ENCODE results near the gene POC1A.

Gene POC1A

DNA sequence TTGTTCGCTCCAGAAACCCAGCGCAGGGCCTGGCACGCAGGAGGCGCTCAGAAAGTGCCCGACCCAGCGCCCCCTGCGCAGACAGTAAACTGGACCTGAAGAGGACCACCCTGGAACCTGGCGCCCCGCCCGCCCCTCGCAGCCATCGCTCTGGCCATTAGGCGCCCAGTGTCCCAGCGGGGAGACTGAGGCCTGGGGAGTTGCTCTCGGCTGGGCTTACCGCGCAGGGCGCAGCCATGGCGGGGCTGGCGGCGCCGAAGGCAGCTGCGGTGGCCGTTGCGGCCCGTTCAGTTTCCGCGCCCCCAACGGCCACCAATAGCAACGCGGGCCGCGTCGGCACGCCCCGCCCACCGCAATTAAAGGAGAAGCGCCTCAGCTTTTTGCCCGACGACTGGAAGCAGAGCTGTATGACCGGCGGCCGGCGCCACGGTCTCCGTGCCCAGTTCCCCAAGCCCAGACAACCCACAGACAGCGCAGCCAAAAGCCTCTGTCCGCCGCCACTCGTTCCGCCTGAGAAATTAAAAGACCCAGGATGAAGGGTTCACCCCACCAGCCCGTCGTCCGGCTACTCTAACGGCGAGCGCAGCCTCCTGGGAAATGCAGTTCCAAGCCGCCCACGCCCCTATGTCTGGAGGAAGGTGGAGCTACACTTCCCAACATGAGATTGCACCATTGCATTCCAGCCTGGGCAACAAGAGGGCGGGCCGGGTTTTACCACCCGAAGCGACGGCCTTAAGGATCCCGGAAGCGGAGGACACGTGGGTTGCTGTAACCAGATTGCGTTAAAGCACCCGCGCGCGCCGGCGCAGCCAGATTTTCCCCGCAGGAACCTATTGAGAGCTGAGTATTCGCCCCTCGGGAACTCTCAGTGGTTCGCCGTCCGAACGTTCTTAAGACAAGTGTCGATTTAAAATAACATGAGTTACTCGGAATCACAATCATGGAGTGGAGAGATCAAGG lies at the start of gene POC1A:
TSS of gene POC1A (minus strand) at position 289 of the 960 bp plus-strand sequence. CDS start at position 238, 51 bp downstream.
- ATAC-seq = peak; percentile 94
- H3K4me1 Mint-ChIP-seq = peaks cover 20% of the 10 kb centered on the region
- H3K36me3 Mint-ChIP-seq (ENCODE audit: low read depth) = peaks cover under 1% of the 10 kb centered on the region
- peak within 1 kb of the TSS; percentile 91 for H3K4me3 Mint-ChIP-seq
- H3K27me3 Mint-ChIP-seq = no peaks in the 10 kb centered on the region
- H3K27ac Mint-ChIP-seq = peak within 1 kb of the TSS; percentile 95
- DNase-seq = peak; percentile 90
- no peaks in the 10 kb centered on the region for H3K9me3 Mint-ChIP-seq

- Mint-ChIP-seq H3K27me3 (no peaks in the 10 kb centered on the region), H3K9me3 (no peaks in the 10 kb centered on the region), H3K36me3 (ENCODE audit: low read depth) (peaks cover 74% of the 10 kb centered on the region), H3K4me3 (no peak overlapping the region), H3K27ac (peak overlapping the region; percentile 13), H3K4me1 (peaks cover 51% of the 10 kb centered on the region)
- DNase-seq (no peak), ATAC-seq (no peak)
Observed at GRCh38 chr3:52203701-52204100, 49.5 kb upstream of the POC1A start.

DNA sequence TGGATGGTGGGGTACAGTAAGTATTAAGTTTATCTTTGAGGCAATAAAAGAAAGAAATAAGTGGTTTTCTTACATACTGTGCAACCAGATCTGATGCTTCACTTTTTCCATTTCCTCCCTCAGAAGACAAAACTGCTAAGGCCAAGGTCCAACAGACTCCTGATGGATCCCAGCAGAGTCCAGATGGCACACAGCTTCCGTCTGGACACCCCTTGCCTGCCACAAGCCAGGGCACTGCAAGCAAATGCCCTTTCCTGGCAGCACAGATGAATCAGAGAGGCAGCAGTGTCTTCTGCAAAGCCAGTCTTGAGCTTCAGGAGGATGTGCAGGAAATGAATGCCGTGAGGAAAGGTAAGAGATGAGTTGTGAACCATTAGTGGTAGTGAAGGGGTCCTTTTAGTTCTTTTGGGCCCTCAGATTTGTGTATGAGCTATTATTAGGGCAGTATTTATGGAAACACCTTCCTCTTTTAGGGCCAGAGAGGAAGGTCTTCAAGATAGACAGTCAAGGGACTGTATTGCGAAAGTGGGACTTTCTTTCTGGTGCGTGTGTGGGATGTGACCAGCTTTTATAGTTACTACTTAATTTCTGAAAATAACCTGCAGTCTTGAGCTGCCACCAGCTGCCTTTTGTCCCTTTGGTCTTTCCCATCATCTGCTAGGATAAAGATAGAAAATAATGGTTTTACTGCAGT lies 48.3 kb upstream of the POC1A start:
- Mint-ChIP-seq H3K36me3 (ENCODE audit: low read depth) (peaks cover 64% of the 10 kb centered on the region), H3K4me1 (peaks cover 58% of the 10 kb centered on the region), H3K27me3 (no peaks in the 10 kb centered on the region), H3K9me3 (no peaks in the 10 kb centered on the region), H3K27ac (peak overlapping the region; percentile 37), H3K4me3 (no peak overlapping the region)
- ATAC-seq (no peak), DNase-seq (no peak)

GRCh38 chr3:52200981-52201679 lies 46.9 kb upstream of the POC1A start:
- peaks cover 55% of the 10 kb centered on the region for H3K36me3 Mint-ChIP-seq (ENCODE audit: low read depth)
- no peak for ATAC-seq
- H3K4me3 Mint-ChIP-seq = no peak overlapping the region
- H3K27ac Mint-ChIP-seq = peak overlapping the region; percentile 22
- no peaks in the 10 kb centered on the region for H3K27me3 Mint-ChIP-seq
- H3K4me1 Mint-ChIP-seq = peaks cover 70% of the 10 kb centered on the region
- DNase-seq = no peak
- H3K9me3 Mint-ChIP-seq = no peaks in the 10 kb centered on the region

DNA sequence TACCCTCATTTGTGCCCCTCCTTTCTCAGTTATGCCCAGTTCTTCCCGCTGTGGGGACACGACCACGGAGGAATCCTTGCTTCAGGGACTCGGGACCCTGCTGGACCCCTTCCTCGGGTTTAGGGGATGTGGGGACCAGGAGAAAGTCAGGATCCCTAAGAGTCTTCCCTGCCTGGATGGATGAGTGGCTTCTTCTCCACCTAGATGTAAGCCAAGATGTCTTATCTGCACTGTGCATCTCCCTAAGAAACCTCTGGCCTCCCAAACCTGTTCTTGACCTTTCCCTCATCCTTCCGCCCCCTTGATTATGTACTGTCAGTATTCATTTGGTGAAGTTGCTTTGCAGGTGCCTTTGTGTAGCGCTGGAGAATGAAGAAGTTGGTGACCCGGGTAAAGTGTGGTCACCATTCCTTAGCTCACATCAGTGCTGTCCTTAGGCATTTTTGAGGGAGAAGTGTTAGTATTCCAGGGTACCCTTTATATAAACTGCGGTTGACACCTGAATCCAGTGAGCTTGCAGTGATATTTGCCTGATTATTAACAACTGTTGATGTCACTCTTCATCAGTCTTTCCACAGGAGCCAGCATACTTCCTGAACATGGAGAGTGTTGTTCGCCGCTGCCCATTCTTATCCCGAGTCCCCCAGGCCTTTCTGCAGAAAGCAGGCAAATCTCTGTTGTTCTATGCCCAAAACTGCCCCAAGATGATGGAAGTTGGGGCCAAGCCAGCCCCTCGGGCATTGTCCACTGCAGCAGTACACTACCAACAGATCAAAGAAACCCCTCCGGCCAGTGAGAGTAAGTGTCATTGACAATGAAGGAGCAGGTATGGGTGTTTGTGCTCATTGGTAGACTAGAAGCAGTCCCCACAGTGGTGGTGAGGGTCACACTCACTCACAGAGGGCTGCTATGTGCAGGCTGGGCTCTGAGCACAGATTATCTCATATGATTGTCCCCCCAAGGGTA lies 44.7 kb upstream of the POC1A start:
- Mint-ChIP-seq H3K27ac (peak overlapping the region; percentile 89), H3K36me3 (ENCODE audit: low read depth) (peaks cover 36% of the 10 kb centered on the region), H3K27me3 (no peaks in the 10 kb centered on the region), H3K9me3 (no peaks in the 10 kb centered on the region), H3K4me3 (peak overlapping the region; percentile 94), H3K4me1 (peaks cover 62% of the 10 kb centered on the region)
- no peak for DNase-seq
- ATAC-seq = no peak

DNA sequence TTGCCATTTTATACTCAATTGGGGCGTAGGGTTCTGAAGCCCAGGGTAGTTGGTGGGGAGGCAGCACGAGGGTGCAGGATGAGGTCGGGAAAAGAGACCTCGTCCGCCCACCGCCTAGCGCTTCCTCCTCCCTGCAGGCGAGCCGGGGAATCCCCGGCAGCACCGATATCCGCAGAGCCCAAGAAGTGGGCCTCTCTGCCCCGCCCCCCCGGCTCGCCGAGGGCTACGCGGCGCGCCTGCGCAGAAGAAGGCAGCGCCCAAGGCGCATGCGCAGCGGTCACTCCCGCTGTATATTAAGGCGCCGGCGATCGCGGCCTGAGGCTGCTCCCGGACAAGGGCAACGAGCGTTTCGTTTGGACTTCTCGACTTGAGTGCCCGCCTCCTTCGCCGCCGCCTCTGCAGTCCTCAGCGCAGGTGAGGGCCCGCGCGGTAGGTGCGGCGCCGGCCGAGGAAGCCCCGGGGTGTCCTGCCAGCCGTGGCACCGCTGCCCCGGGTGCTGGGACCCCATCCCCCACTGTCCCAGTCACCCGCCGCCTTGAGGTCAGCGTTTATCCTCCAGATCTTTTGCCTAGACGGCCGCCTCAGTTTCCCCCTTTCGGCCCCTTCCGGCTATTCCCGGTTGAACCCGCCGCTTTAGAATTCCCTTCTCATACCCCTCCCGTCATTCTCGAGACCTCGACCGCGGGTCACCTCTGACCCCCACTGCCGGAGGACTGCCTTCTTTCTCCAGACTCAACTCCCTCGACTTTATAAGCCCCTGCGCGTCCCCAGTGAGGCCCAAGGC lies 43.8 kb upstream of the POC1A start, which contains the start of gene ALAS1:
TSS of gene ALAS1 (plus strand) at position 319 of the 784 bp plus-strand sequence. CDS start 1,082 bp downstream, outside the sequence.
- DNase-seq = peak; percentile 97
- peak within 1 kb of the TSS; percentile 89 for H3K27ac Mint-ChIP-seq
- H3K9me3 Mint-ChIP-seq = no peaks in the 10 kb centered on the region
- peak; percentile 95 for ATAC-seq
- peaks cover 62% of the 10 kb centered on the region for H3K4me1 Mint-ChIP-seq
- peak within 1 kb of the TSS; percentile 94 for H3K4me3 Mint-ChIP-seq
- H3K27me3 Mint-ChIP-seq = no peaks in the 10 kb centered on the region
- H3K36me3 Mint-ChIP-seq (ENCODE audit: low read depth) = peaks cover 30% of the 10 kb centered on the region

- H3K36me3 Mint-ChIP-seq (ENCODE audit: low read depth) = peaks cover 25% of the 10 kb centered on the region
- H3K9me3 Mint-ChIP-seq = no peaks in the 10 kb centered on the region
- H3K4me1 Mint-ChIP-seq = peaks cover 57% of the 10 kb centered on the region
- H3K27me3 Mint-ChIP-seq = no peaks in the 10 kb centered on the region
- no peak for DNase-seq
- H3K4me3 Mint-ChIP-seq = peak overlapping the region; percentile 94
- ATAC-seq = no peak
- peak overlapping the region; percentile 86 for H3K27ac Mint-ChIP-seq
Observed at GRCh38 chr3:52197499-52197841, 43.2 kb upstream of the POC1A start.

DNA sequence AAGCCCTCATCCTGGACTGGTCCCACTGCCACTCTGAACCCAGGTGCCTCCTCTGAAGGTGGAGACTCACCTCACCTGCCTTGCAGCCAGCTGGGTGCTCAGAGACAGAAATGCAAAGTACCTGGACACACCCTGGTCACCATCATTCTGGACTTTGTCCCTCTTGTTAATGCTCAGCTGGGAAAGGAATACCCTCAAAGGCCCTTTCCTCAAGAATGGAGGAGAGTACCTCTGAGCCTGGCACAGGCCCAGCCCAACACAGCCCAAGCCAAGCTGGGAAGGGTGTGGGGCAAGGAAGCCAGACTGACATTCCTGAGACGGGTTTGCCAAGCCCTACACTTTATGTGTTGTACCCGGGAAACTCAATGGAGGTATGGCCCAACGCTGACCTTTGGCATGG lies 42.8 kb upstream of the POC1A start:
- peaks cover 52% of the 10 kb centered on the region for H3K4me1 Mint-ChIP-seq
- no peak for ATAC-seq
- no peak overlapping the region for H3K4me3 Mint-ChIP-seq
- peaks cover 20% of the 10 kb centered on the region for H3K36me3 Mint-ChIP-seq (ENCODE audit: low read depth)
- H3K27ac Mint-ChIP-seq = peak overlapping the region; percentile 86
- H3K9me3 Mint-ChIP-seq = no peaks in the 10 kb centered on the region
- H3K27me3 Mint-ChIP-seq = no peaks in the 10 kb centered on the region
- DNase-seq = no peak

DNA sequence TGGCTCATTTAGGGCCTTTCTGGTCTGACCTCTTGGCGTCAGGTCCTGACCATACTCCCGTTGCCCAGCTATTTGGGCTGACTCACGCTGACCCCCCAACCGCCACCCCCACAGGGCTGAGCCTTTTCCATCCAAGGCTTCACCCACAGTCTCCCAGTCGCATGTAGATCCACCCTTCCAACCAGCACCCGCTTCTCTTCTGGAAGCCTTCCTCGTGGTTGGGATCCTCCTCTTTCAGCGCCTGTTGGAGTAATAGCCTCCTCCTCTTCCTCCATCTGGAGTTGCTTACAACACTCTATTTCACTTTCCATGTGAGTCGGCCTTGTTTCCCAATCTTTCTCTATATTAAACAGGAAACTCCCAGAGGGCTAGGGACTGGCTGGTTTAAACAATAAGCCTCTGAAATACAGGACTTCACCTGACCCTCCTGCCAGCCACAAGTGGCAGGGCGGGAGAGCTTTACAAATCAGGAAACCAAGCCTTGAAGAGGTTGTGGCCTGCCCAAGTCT lies 41.7 kb upstream of the POC1A start:
- H3K36me3 Mint-ChIP-seq (ENCODE audit: low read depth) = peaks cover 10% of the 10 kb centered on the region
- no peak for DNase-seq
- H3K27ac Mint-ChIP-seq = no peak overlapping the region
- H3K27me3 Mint-ChIP-seq = no peaks in the 10 kb centered on the region
- ATAC-seq = no peak
- peaks cover 41% of the 10 kb centered on the region for H3K4me1 Mint-ChIP-seq
- H3K9me3 Mint-ChIP-seq = no peaks in the 10 kb centered on the region
- H3K4me3 Mint-ChIP-seq = no peak overlapping the region

GRCh38 chr3:52195291-52195597 lies 41.0 kb upstream of the POC1A start:
- Mint-ChIP-seq H3K9me3 (no peaks in the 10 kb centered on the region), H3K27ac (no peak overlapping the region), H3K4me1 (peaks cover 37% of the 10 kb centered on the region), H3K36me3 (ENCODE audit: low read depth) (peaks cover 7% of the 10 kb centered on the region), H3K4me3 (no peak overlapping the region), H3K27me3 (no peaks in the 10 kb centered on the region)
- DNase-seq = no peak
- ATAC-seq = no peak

DNA sequence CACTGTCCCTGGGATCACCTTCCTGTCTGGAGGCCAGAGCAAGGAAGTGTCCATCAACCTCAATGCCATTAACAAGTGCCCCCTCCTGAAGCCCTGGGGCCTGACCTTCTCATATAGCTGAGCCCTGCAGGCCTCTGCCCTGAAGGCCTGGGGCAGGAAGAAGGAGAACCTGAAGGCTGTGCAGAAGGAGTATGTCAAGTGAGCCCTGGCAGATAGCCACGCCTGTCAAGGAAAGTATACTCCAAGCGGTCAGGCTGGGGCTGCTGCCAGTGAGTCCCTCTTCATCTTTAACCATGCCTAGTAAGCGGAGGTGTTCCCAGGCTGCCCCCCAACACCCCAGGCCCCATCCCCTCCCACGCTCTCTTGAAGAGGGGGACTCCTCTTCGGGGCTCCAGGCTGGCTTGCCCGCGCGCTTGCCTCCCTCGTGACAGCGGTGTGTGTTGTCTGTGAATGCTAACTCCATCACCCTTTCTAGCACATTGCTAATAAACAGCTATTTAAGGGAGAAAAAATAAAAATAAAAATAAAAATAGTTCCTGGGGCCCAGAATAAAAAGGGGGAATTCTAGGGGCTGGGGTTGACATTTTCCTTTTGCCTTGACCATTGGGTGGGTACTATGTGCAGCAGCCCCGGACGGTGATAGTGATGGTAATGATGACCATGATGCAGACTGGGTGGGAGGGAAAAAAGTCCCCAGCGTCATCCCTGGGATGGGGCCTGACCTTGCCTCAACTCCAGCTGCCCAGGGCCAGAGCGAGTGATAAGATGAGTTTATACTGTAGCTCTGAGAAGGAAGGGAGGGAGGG lies 40.5 kb upstream of the POC1A start:
- Mint-ChIP-seq H3K27me3 (no peaks in the 10 kb centered on the region), H3K27ac (no peak overlapping the region), H3K4me1 (peaks cover 33% of the 10 kb centered on the region), H3K4me3 (no peak overlapping the region), H3K9me3 (no peaks in the 10 kb centered on the region), H3K36me3 (ENCODE audit: low read depth) (peaks cover 4% of the 10 kb centered on the region)
- DNase-seq (no peak), ATAC-seq (no peak)

- H3K4me3 Mint-ChIP-seq = no peak overlapping the region
- DNase-seq (no peak), ATAC-seq (no peak)
- H3K36me3 Mint-ChIP-seq (ENCODE audit: low read depth) = no peaks in the 10 kb centered on the region
- no peaks in the 10 kb centered on the region for H3K27me3 Mint-ChIP-seq
- peaks cover 20% of the 10 kb centered on the region for H3K4me1 Mint-ChIP-seq
- H3K9me3 Mint-ChIP-seq = no peaks in the 10 kb centered on the region
- H3K27ac Mint-ChIP-seq = no peak overlapping the region
Observed at GRCh38 chr3:52193065-52193464, 38.8 kb upstream of the POC1A start.
